H1 (cell line): ENCODE results near the gene NHP2. TPM values are rescaled to one million over a fixed set of nuclear protein-coding genes. Genes with fewer than 3 reads are reported as not detected.

Source experiments
- ATF2 ChIP-seq: IDR thresholded peaks from 2 replicates; pipeline ENCODE4 v1.6.1; 2012; ENCODE audit warnings: low read length, inconsistent platforms
- SUZ12 ChIP-seq: fragments of 200-600 bp; sonication (generic); IDR thresholded peaks from 2 replicates; pipeline ENCODE4 v1.6.1; 2012; ENCODE audit warnings: mild to moderate bottlenecking, inconsistent platforms, low read length, moderate library complexity, mixed read lengths
- polyA plus RNA-seq, 7 experiments: library from polyadenylated mRNA; depleted of rRNA in 3 of 7; stranded (reverse) in 5 of 7; unstranded in 2 of 7; fragments of >200 nt in 5 of 7; fragments of 200-250 nt in 2 of 7; gene quantifications; 1 replicate in 5 of 7; 2 replicates in 1 of 7; 4 replicates in 1 of 7; pipeline versions ENCODE4 v1.2.1 to v1.2.3, GENCODE V29; 2011 to 2013; ENCODE audit warnings: missing spikeins in 2 of 7, mixed read lengths in 2 of 7
- total RNA-seq: library from RNA; stranded (reverse); fragmentation: NEBNext Ultra II Directional; extraction: Animal tissue kit (Norgen Biotek cat#: 25700); gene quantifications from 2 replicates; pipeline ENCODE4 v1.2.1, GENCODE V29; 2021

The NHP2 gene
- total and polyA plus RNA-seq, 2 of the 8 experiments (the other 6 are each of a cell fraction or from before 2014, with no cell fraction given) = 241 to 263 TPM

DNA sequence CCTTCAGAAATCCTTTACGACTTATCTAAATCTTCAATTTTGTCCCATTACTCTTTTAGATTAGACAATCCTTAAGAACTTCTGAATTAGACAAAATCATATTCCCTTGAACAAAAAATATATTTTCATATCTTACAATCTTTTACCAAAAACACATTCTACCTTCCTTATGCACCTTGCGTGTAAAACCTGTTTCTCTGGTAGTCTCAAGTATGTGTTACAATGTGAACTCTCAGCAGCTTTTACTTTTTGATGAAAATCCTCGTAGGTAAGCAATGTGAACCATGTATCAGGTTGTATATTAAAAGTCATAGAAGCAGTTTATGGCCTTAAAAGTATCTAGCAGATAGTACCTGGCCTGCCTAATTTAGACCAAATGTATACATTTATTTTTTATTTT, 20.8 kb upstream of the NHP2 start (continued):
- no peak for TF ChIP-seq SUZ12
- TF ChIP-seq ATF2 = no peak
- TF ChIP-seq, all 59 proteins: peak for 0
